HL-60 (cell line): ENCODE results near the gene MICU2.

Source experiments
- GABPA ChIP-seq: IDR thresholded peaks from 2 replicates; pipeline ENCODE4 v1.6.1; 2012; ENCODE audit warnings: low read depth
- POLR2AphosphoS5 ChIP-seq: IDR thresholded peaks from 2 replicates; pipeline ENCODE4 v1.6.1; 2012; ENCODE audit warnings: low read depth
- SPI1 ChIP-seq: IDR thresholded peaks from 2 replicates; pipeline ENCODE4 v1.6.1; 2012; ENCODE audit warnings: low read depth, mild to moderate bottlenecking, borderline replicate concordance
- TF ChIP-seq, protein P1 (sequence below): IDR thresholded peaks from one replicate; pipeline ENCODE4 v1.5.1; 2011; ENCODE audit warnings: low read length, control low read depth, inconsistent platforms; ENCODE audit not compliant: insufficient read depth
- TF ChIP-seq, protein P2 (sequence below): IDR thresholded peaks from 2 replicates; pipeline ENCODE4 v1.6.1; 2012; ENCODE audit warnings: low read depth; ENCODE audit not compliant: insufficient replicate concordance

DNA sequence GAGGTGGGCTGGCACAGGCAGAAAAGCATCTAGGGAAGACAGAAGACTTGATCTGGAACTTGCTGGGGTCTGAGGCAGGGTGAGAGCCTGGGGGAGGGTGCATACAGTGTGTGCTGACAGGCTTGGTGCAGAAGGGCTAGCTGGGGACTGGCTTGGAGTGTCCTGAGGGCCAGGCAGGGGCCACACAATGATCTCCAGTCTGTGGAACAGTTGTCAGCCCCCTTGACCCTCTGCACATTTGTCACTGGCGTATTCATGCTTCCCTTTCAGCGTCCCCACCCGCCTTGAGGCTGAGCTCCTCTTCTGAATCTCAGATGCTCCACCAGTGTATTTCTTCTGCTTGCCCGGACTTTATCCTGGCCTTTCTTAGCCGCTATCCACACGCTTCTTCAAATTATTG is 2.8 kb upstream of the MICU2 start:
- TF ChIP-seq, protein P1, sequence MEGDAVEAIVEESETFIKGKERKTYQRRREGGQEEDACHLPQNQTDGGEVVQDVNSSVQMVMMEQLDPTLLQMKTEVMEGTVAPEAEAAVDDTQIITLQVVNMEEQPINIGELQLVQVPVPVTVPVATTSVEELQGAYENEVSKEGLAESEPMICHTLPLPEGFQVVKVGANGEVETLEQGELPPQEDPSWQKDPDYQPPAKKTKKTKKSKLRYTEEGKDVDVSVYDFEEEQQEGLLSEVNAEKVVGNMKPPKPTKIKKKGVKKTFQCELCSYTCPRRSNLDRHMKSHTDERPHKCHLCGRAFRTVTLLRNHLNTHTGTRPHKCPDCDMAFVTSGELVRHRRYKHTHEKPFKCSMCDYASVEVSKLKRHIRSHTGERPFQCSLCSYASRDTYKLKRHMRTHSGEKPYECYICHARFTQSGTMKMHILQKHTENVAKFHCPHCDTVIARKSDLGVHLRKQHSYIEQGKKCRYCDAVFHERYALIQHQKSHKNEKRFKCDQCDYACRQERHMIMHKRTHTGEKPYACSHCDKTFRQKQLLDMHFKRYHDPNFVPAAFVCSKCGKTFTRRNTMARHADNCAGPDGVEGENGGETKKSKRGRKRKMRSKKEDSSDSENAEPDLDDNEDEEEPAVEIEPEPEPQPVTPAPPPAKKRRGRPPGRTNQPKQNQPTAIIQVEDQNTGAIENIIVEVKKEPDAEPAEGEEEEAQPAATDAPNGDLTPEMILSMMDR: no peak
- TF ChIP-seq, protein P2, sequence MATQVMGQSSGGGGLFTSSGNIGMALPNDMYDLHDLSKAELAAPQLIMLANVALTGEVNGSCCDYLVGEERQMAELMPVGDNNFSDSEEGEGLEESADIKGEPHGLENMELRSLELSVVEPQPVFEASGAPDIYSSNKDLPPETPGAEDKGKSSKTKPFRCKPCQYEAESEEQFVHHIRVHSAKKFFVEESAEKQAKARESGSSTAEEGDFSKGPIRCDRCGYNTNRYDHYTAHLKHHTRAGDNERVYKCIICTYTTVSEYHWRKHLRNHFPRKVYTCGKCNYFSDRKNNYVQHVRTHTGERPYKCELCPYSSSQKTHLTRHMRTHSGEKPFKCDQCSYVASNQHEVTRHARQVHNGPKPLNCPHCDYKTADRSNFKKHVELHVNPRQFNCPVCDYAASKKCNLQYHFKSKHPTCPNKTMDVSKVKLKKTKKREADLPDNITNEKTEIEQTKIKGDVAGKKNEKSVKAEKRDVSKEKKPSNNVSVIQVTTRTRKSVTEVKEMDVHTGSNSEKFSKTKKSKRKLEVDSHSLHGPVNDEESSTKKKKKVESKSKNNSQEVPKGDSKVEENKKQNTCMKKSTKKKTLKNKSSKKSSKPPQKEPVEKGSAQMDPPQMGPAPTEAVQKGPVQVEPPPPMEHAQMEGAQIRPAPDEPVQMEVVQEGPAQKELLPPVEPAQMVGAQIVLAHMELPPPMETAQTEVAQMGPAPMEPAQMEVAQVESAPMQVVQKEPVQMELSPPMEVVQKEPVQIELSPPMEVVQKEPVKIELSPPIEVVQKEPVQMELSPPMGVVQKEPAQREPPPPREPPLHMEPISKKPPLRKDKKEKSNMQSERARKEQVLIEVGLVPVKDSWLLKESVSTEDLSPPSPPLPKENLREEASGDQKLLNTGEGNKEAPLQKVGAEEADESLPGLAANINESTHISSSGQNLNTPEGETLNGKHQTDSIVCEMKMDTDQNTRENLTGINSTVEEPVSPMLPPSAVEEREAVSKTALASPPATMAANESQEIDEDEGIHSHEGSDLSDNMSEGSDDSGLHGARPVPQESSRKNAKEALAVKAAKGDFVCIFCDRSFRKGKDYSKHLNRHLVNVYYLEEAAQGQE: no peak
- TF ChIP-seq POLR2AphosphoS5: no peak
- TF ChIP-seq SPI1: no peak
- TF ChIP-seq GABPA: no peak
